Measurements from ENCODE around the gene TM7SF3.
"Not testable (repeated sequence)": the region's sequence is repeated elsewhere in the genome, so short reads cannot be mapped to it uniquely, and the experiment has no call there.

Gene TM7SF3

GRCh38 chr12:27014085-27014858 lies at the start of gene TM7SF3:
Gene TM7SF3, minus strand, starts transcription at chr12:27014384. Its CDS starts 216 bp downstream, at chr12:27014168.
- peak in 55 of 56 donors; percentile 30 to 96 (median 83) for DNase-seq

- no peak for DNase-seq
Observed at GRCh38 chr12:27063250-27063851, 49.2 kb upstream of the TM7SF3 start.

- no peak for DNase-seq
Observed at GRCh38 chr12:27061317-27061716, 47.1 kb upstream of the TM7SF3 start.

GRCh38 chr12:27060740-27061139 lies 46.6 kb upstream of the TM7SF3 start:
- DNase-seq = no peak

GRCh38 chr12:27057543-27057942 lies 43.4 kb upstream of the TM7SF3 start:
- no peak for DNase-seq

- no peak for DNase-seq
Observed at GRCh38 chr12:27055966-27056365, 41.8 kb upstream of the TM7SF3 start.

- DNase-seq = no peak
Observed at GRCh38 chr12:27052742-27053141, 38.6 kb upstream of the TM7SF3 start.

GRCh38 chr12:27052176-27052575 lies 38.0 kb upstream of the TM7SF3 start:
- no peak for DNase-seq

- DNase-seq = no peak
Observed at GRCh38 chr12:27048822-27049752, 34.9 kb upstream of the TM7SF3 start.

GRCh38 chr12:27042018-27042417 lies 27.8 kb upstream of the TM7SF3 start:
- DNase-seq = not testable (repeated sequence)

GRCh38 chr12:27040637-27041036 lies 26.5 kb upstream of the TM7SF3 start:
- DNase-seq = not testable (repeated sequence)

GRCh38 chr12:27034607-27035293 lies 20.6 kb upstream of the TM7SF3 start:
- no peak for DNase-seq

- no peak for DNase-seq
Observed at GRCh38 chr12:27032679-27033078, 18.5 kb upstream of the TM7SF3 start.

- no peak for DNase-seq
Observed at GRCh38 chr12:27031531-27031930, 17.3 kb upstream of the TM7SF3 start.

- no peak for DNase-seq
Observed at GRCh38 chr12:27026257-27026656, 12.1 kb upstream of the TM7SF3 start.

- DNase-seq = no peak
Observed at GRCh38 chr12:27025116-27025515, 10.9 kb upstream of the TM7SF3 start.

- peak in 1 of 56 donors; percentile 9 for DNase-seq
Observed at GRCh38 chr12:27024291-27024690, 10.1 kb upstream of the TM7SF3 start.

GRCh38 chr12:27020761-27021160 lies 6.6 kb upstream of the TM7SF3 start:
- no peak for DNase-seq

- peak in 17 of 56 donors; percentile 2 to 55 (median 22) for DNase-seq
Observed at GRCh38 chr12:27018037-27018436, 3.9 kb upstream of the TM7SF3 start.

GRCh38 chr12:27017163-27017823 lies 3.1 kb upstream of the TM7SF3 start:
- DNase-seq = not testable (repeated sequence)

- no peak for DNase-seq
Observed at GRCh38 chr12:27015730-27016076, 1.5 kb upstream of the TM7SF3 start.

All from nucleus accumbens (tissue), 56 donors.